HG02623 (cell line): ENCODE data around the gene AMBRA1.
"Not testable (repeated sequence)": the region's sequence is repeated elsewhere in the genome, so short reads cannot be mapped to it uniquely, and the experiment has no call there.

ENCODE experiments used
- ATAC-seq: cut with Tn5 transposase; IDR thresholded peaks from one replicate; pipeline ENCODE4 v1.9.1; 2021; ENCODE audit warnings: moderate library complexity; ENCODE audit not compliant: unreplicated experiment

The AMBRA1 gene

DNA sequence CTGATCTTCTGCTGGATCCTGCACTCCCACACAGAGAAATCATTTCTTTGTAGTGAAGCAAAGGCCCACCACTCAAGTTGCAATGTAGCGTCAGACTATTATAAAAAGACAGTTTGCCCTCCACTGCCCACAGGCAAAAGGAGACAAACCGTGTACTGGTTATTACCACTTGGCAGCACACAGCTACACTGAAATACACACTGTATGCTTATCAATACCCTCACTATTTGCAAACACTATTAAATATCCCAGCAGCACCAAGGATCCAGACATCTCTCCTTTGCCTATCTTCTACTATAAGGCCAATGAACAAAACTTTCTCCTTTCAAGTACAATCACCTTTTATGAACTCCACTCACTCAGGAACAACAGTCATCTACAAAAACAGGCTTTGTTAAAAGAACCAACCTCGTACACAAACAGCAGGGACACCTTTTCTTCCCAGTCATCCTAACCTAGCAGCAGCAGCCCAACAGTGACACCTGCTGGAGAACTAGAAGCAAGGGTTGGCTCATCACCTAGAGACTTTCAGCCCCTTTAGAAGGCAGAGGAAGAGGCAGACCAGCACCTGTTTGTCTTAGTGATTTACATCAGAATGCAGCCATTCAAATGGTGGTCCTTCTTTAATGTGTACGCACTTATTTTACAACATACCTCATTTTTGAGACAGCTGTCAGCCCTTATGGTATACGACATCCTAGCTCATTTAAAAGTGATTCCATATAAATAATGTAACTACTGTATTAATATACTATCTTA lies 56.1 kb downstream of the AMBRA1 start:
- no peak for ATAC-seq

DNA sequence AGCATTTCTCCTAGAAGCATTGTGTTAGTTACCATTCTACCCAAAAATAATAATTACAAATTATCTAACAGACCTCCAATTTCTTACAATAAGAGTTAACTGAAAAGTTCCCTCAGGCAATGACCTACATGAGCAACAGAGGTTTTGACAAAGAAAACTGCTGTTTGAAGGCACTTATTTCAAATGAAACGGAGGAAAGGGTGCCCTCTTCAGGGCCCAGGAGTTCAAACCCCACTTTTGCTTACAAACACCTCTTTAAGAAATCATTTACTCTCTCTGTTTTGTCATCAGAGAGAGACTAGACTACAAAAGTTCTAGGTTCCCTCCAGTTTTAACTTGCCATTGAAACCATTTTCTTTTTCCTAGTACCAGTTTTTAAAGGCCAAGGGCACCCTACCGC lies 56.7 kb downstream of the AMBRA1 start:
- ATAC-seq = no peak

DNA sequence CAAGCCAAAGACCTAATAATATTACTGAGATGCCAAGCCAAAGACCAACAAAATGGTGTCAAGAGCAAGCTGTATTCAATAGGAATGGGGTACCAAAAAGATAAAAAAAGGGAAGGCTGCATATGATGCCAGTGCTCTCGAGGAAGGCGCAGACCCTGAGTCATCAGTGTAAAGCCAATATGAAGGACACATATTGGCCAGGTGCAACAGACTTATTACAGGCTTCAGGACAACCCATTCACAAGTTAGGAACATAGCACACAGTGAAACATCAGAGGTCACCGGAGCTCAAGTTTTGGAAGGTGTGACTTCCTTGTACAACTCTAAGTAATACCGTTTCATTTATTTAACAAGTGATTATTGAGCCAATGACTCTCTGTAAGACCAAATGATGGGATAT lies 58.1 kb downstream of the AMBRA1 start:
- no peak for ATAC-seq

DNA sequence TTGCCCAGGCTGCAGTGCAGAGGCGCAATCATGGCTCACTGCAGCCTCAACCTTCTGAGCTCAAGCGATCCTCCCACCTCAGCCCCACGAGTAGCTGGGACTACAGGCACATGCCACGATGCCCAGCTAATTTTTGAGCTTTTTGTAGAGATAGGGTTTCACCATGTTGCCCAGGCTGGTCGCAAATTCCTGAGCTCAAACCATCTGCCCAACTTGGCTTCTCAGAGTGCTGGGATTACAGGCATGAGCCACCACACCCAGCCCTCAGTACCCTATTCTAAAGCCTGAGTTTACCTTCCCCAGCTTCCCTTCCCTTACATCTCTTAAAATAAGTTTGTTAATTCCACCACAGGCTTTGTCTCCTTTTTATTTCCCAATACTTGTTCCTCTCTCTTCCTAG lies 59.1 kb downstream of the AMBRA1 start:
- no peak for ATAC-seq

DNA sequence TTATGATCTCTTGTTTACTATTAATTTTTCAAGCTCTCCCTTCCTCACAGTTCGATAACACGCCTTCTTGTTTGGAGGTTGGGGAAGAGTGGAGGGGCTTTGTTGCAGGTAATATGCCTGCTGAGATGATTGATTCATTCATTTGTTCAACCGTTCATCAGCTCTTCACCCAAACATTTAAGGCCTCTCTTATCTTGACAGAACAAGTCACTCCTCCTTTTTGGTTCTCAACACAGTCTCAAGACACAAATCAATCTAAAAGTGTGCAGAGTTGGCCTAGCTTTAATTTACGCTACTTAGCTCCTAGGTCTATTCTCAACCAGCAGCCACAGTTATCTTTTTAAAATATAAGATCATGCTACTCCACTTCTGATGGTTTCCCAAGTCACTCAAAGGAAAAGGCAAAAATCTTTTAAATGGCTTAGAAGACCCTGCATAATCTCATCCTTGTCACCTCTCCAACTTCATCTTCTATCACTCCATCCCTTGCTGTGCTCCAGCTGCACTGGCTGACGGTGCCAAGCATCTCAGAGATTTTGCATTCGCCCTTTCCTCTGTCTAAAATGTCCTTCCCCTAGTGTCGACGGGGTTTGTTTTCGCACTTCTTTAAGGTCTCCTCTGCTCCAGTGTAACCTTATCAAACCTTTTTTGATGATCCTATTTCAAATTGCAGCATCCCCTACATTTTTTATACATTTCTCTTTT lies 60.3 kb downstream of the AMBRA1 start:
- ATAC-seq = no peak

DNA sequence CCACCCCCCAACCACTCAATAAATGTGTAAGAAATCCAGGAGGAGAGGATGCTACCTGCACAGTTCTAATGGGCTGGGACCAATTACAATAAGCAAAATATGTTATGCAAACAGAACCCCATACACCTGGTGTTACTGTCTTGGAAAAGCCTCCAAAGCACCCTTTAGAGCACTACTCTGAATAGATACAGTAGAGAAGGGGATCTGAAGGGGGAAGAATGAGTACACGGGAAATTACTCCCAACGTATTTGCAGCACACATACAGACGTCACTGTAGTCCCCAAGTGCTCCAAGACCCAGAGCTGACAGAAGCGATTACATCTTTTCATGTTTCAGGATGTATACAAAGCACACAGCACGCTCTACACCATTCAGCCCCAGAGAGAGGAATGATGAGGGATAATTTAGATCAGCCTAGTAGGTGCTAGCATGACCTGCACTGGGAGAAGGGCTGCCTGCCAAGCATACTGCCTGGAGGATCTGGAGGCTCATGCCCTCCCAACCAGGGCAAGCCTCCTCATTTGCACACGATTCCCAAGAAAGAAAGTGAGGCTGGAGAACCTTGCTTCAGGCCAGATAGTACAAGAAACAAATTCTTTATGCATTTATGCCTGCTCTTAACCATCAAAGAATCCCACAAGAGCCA lies 63.8 kb downstream of the AMBRA1 start:
- ATAC-seq = no peak

DNA sequence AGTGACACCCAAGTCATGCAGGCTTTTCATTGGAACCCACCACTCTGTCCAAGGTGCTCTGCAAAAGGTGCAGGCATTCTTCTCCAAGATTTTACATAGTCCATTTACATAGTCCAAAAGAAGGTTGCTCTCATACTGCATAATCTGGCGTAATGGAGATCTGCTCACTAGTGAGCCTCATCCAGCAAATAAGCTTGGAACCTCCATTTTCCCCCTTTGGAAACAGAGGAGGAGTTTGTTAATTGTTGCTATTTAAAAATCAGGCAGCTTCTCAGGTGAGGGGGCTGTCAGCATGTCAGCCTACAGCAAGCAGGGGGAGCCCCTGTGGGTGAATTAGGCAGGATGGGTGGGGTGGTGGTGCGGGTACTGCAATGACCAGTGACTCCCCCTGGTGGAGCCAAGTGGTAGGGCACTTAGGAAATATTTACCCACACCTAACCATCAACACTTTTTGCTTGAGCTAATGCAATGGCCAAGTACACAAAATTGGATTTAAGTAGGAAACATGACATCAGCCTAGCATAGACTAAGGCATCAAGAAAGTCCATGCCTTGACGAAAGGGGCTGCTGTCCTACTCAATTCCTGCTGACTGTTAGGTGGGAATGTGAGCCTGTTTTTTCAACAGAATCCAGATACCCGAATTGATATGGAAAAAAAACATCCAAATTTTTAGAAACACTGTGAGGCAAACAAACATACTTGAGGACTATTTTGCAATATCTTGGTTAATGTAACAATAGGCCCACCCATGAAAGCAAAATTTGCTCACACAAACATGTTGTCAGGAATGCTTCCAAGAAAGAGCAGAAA lies 64.5 kb downstream of the AMBRA1 start:
- no peak for ATAC-seq

DNA sequence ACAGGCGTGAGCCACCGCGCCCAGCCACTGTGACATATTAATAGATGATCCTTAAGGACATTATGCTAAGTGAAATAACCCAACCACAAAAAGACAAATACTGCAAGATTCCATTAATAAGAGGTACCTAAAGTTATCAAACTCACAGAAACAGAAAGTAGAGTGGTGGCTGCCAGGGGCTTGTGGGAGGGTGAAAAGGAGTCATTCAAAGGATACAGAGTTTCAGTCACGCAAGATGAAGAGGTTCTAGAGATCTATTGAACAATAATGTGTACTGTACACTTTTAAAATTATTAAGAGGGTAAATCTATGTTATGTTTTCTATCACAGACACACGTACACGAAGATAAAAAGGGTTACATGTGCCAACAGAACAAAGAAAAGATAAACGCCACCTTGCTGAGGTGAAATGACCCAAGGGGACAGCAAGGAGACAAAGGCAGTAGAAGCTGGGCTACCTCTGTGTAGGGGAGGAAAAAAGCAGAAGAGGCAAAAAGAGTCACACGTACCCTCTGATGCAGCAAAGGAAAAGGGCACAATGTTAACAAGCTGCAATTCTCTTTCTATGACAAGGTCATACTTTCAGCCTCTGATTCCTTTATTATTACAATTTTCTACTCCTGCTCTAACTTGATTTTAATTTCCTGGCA lies 65.3 kb downstream of the AMBRA1 start:
- ATAC-seq = no peak

DNA sequence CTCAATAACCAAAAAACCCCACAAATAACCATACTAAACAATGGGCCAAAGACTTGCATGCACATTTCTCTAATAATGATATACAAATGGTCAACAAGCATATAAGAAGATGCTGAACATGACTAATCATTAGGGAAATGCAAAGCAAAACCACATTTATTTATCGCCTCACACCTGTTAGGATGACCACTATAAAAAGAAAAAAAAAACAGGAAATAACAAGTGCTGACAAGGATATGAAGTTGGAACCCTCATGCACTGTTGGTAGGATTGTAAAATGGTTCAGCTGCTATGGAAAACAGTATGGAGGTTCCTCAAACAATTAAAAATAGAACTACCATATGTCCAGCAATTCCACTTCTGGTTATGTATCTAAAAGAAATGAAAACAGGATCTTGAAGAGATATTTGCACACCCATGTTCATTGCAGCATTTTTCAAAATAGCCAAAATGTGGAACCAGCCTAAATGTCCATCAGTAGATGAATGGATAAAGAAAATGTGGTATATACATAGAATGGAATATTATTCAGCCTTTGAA lies 66.2 kb downstream of the AMBRA1 start:
- ATAC-seq = no peak

DNA sequence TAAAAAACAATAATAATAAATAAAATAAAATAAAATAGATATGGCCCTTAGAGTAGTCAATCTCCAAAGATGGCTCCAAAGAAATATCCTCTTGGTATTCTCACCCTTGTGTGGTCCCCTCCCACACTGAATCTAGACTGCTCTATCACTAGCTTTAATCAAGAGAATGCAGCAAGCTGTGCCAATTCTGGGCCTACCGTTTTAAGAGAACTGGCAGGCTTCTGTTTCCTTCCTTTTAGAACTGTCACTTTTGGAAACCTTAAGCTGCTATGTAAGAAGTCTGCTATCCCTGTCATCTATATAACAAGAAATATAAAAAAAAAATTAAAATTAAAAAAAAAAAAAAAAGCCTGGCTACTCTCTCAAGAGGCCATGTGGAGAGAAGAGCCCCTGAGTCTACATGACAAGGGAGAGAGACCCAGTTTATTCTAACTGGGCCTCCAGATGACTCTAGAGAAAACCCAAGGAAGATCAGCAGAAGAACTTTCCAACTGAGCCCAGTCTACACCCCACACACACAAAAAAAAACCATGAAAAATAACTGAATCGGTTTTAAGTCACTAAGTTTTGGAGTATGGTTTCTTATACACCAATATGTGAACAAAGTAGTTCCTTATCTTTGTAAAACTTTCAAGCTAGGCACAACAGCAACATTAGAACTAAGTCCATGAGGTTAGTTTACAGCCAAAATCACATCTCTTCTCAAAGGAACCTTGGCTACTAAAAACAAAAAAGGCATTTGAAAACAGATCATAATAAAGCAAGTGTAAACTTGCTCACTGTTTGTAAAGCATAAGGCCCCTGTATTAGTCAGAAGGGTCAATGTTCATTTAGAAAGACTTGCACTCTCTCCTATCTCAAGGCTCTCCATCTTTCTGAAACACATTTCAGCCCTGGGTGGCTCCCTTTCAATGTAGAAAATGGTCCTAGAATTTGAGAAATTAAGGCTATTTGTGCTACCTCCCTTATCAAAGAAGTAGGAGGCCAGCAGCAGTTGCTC lies 67.3 kb downstream of the AMBRA1 start:
- ATAC-seq = no peak

DNA sequence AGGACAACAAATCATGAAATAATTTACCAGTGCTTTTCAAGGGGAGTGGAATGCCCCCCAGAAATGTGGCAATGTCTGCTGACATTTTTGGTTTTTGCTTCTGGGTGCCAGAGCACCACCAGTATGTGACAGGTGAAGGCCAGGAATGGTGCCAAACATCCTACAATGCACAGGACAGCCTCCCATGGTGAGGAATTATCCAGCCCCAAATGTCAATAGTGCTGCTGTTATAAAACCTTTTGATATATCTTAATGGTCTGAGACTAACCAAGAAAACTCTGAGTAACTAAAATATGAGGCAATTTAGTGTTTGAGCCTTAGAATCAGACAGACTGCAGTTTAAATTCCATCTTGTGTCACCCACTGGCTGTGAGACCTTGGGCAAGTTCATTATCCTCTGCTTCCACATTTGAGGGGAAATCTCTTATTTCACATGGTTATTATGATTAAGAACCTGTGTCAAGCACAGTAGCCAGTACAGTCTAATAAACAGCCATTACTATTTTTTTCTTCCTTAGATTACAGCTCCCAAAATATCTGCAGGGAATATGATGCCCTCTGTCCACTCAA lies 69.5 kb downstream of the AMBRA1 start:
- no peak for ATAC-seq

DNA sequence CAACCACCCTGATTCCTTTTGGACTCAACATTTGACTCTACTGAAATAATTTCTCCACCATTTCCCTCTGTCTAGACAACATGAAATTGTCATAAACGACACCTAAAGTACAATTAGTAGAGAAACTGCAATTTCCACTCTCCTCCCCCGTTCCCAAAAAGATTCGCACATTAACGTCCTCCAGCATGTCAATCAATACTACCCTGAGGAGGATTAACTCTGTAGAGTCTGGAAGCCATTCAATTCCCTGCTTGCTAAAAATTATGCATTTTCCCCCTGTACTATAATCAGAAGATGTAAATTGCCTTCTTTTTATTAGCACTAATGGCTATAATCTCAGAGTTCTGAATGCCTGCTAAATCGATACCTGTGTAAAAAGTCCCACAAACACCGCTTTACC lies 70.5 kb downstream of the AMBRA1 start:
- no peak for ATAC-seq

DNA sequence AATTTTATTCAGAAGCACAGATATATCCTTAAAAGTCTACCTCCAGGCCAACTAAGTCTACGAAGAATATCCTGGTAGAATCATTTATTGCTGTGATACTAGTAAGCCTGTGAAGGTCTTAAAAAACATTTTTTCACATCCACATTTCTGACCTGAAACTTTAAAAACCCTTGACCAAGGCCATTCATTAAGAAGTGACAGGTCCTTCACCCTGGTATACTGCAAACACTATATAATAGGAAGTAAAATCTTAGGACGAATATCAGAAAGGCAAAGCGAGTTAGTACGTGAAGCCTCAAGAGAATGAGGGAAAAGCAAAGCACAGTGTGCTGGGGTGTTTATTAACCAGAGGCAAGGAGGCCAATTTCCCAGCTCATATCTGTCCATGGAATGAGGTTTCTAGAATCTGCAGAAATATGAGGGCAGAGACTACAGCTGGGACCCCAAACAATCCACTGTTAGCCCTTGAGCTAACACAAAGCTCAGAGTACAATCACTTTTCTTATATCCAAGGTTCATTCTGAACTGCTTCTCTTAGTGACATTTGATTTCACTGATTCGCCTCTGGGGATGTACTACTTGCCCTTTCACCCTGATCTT lies 71.0 kb downstream of the AMBRA1 start:
- ATAC-seq = no peak

DNA sequence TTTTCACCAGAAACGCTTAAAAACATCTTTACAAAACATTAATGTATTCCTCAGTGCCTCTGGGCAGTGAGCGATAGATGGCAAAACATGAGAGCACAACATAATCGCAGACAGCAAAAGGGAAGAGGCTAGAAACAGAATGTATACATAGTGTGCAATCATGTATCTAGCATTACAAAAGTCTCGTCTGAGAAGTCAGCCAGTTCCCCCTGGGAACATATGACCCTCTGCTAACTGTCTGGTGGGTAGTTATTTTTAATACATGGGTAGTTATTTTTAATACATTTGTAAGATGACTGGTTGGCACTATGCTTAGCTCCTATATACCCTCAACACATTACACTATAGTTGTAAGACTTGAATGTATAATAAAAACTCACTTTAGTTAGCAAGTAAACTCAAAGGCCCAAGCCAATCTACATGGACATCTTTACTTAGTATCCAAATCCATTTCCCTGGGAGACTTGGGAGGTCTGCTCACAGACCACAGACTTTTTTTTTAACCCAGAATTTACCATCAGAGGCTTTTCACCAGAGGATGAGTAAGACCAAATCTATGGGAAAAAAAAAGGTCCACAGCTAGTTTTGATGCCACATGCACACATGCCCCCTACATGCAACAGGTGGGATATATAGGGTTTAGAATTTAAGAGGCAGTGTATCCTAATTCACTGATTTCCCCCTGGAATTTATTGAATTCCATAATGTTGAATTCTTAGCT lies 71.7 kb downstream of the AMBRA1 start:
- no peak for ATAC-seq

DNA sequence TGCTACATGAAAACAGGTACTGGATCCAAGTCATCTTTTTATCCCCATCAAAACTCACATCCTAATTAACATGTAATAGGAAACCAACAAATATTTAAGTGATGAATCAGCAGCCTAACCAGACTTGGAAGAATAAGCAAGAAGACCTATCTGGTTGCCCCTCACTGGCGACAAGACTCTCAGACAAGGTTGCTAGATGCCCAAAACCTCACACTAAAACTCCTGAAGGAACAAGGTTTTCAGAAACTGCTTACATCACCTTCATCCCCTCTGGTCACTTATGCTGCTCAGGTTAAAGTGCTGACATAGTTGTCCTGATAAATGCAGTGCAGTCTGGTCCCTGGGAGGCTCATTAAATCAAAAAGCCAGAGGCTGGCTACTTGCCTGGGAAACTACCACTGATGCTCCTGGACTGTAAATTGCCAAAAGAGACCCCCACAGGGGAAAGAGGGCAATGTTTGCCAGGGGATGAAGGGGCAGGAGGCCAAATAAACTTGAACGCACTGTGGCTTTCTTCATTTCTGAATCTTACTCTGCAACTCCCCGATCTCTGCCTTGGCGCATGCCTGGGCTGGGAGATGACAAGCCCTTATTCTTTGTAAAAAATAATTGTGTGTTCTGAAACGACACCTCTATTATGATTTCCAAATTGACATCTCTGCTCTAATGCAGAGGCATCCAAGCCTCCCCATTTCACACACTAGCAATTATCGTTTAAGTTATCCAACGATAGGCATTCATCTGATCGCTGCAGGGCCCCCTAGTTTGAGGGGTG lies 72.7 kb downstream of the AMBRA1 start:
- ATAC-seq = no peak

DNA sequence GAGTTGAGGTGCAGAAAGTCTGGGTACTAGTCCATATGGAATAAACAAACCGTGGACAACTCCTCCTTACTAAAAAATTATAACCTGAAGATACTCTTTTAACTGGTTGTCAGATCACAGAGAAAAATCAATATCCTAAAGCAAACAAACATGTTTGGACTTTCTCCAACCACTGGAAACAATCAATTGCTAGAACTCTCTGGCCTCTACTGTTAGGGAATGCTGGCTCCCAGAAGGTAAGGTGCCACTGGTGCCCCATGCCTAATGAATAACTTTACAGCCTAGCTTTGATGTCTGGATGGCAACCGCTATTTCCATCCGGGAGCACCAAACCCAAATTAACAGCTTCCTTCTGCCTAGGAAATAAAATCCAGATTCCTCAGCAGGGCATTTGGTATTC lies 74.5 kb downstream of the AMBRA1 start:
- no peak for ATAC-seq

DNA sequence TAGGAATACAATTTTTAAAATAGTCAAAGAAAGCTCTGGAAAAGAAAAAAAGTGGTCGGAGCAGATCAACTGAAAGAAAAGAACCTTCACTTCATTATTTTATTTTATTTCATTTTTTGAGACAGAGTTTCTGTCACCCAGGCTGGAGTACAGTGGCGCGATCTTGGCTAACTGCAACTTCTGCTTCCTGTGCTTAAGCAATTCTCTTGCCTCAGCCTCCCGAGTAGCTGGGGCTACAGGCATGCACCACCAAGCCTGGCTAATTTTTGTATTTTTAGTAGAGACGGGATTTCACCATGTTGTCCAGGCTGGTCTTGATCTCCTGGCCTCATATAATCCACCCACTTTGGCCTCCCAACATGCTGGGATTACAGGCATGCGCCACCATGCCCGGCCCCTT lies 74.9 kb downstream of the AMBRA1 start:
- ATAC-seq = not testable (repeated sequence)
